HG02970 (cell line): ENCODE data around the gene LCP2.

Experiments used
- ATAC-seq: cut with Tn5 transposase; IDR thresholded peaks from one replicate; pipeline ENCODE4 v1.9.1; 2021; ENCODE audit warnings: mild to moderate bottlenecking, moderate library complexity, moderate number of reproducible peaks; ENCODE audit not compliant: unreplicated experiment, low FRiP score

Gene LCP2

GRCh38 chr5:170278611-170279458 is 18.7 kb downstream of the LCP2 start:
- ATAC-seq = peak; percentile 90

- ATAC-seq = no peak
Observed at GRCh38 chr5:170277867-170278281, 19.7 kb downstream of the LCP2 start.

DNA sequence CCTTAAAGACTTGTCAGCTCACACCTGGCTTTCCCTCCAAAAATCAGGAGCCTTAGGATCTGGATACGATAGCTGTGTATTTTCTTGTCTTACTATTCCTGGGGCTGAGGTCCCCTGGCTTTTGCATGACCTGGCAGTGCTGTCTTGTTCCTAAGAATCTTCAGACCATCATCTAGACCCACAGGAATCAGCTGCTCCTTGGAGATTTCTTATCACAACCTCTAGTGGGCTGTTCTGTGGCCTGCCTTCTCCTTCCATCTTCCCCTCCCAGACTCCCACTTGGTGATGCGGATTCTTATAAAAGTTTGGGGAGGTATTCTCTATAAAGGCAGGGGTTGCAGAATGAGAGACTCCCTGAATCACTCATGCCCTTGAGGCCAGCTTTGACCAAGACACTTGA is 21.4 kb downstream of the LCP2 start:
- ATAC-seq = no peak

DNA sequence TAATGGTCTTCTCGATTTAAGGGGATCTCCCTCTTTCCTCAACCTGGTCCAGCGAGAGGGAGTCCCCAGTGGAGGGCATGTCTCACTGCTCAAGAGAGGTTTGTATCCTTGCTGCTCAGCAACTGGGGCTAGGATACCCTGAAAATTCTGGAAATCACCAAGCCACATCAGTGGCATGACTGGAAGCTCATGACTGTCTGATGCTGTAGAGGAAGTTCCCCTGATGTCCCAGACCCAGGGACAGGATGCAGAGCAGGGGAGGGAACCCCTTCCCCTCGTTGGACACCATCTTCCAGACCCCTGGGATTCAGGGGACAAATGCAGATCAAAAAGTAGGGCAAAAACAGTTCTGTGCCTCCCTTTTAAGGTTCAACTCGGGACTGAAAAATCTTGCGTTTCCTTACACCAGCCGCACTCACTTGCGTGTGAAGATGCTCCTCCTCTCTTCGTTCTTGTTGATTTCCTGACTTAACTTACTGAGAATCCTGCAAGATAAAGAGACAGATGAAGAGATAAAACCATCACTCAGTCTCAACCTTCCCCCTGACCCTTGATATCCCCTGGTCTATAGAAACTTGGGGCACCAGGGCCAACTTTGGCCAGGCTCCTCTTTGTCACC is 22.1 kb downstream of the LCP2 start:
- ATAC-seq = no peak

GRCh38 chr5:170273968-170274710 is 23.4 kb downstream of the LCP2 start:
- ATAC-seq = no peak

DNA sequence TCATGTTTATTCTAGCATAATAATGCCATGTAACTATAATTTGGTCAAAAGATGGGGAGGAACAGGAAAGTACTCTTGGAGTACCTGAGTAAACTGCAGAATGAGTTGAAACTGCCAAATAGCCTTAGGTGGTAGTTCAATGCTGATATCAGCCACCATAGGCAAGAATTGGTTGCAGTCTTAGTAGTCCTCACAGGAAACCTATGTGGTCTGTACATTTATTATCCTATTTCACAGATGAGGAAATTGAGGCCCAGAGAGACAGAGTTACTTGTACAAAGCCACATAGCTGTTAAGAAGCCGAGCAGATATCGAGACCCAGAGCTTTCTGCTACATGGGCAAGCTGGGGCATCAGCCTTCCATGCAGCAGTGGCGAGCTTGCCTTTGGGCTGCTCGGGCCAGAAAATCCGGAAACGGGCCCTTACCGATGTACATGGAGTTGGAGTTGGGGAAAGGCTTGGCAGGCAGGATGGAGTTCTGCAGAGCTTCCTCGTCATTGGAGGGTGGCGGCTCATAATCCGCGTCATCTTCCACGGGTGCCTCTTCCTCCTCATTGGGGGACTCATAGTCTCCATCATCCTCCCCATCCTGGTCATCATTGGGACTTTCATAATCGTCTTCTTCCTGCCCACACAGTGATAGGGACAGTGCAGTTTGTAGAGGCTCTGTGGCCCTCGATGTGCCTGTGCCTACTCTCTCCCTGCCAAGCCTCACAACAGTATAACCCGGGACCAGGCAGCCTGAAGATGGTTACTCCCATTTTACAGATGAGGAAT is 27.1 kb downstream of the LCP2 start:
- no peak for ATAC-seq

DNA sequence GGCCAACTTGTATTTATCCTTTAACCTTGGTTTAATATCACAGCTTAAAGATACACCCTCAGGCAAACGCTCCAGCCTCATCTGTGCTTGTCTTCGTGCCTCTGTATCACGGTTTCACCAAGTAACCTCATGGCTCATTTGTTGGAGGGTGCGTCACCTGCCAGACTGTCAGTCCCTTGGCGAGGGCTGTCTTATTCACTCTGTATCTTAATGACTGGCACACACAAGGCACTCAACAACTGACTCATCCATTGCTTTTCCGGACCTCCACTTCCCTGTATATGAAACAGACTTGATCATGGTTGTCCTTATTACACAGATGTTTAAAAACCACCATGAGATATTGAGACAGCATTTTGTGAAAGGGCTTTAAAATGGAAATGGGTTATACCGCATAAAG is 28.0 kb downstream of the LCP2 start:
- ATAC-seq = no peak

DNA sequence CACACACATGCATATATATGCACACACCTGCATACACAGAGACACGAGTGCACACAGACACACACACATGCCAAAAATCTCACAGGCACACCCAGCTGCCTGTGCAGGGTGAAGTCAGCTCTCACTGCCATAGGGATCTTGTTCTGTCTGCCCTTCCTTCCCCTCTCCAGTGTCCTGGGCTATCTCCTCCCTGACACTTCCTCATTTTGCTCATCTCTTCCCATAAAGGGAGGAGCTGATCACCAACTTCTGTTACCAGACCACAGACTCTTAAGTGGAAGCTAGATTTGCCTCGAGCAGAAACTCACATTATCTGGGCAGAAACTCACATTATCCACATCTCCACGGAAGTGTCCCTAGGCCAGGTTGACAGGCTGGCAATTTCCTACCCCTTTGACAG is 28.7 kb downstream of the LCP2 start:
- no peak for ATAC-seq

- ATAC-seq = no peak
Observed at GRCh38 chr5:170268153-170268689, 29.4 kb downstream of the LCP2 start.

GRCh38 chr5:170267431-170268152 is 30.0 kb downstream of the LCP2 start:
- no peak for ATAC-seq

GRCh38 chr5:170266570-170267381 is 30.8 kb downstream of the LCP2 start:
- ATAC-seq = no peak

- ATAC-seq = no peak
Observed at GRCh38 chr5:170265522-170265921, 32.1 kb downstream of the LCP2 start.

- no peak for ATAC-seq
Observed at GRCh38 chr5:170263906-170264305, 33.7 kb downstream of the LCP2 start.

DNA sequence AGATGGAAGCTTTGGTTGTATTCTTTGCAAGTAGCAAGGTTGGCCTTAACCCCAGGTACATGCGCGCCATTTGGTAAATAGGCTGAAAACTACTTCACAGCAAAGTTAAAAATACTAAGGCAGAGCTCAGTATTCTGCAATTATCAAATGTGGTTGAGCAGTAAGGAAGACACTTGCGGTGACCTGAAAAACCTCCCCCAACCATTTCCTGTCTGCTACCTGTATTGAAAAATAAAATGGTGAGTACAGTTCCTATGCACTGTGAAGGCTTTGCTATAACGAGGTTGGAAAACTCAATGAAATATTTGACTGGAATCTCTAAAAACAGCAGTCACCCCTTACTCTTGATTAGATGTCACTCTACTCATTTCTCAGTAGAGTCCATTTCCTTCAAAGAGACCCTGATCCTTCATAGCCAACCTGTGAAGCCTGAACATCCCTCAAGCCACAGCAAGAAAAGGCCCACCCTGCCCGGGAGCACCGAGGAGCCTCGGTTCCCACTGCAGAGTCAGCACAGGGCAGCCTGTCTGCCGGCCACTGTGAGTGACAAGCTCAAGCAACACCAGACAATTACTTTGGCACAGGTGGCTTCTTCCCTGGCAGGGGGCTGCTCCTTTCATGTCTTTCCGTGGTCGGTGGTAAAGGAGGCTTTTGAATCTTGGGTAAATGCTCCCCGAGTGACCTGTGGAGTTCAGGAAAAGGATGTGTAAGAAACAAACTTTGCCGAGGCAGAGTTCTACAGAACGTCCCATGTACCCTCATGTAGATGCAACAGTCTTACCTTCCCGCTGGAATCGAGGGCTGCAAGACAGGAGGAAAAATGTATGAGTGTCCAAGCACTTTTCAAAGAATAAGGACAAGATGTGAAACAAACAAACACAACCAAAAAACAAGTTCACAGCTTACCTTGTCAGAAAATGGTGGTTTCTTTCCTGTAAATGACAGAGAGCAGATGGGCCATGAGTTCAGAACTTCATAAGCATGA is 35.2 kb downstream of the LCP2 start:
- no peak for ATAC-seq

DNA sequence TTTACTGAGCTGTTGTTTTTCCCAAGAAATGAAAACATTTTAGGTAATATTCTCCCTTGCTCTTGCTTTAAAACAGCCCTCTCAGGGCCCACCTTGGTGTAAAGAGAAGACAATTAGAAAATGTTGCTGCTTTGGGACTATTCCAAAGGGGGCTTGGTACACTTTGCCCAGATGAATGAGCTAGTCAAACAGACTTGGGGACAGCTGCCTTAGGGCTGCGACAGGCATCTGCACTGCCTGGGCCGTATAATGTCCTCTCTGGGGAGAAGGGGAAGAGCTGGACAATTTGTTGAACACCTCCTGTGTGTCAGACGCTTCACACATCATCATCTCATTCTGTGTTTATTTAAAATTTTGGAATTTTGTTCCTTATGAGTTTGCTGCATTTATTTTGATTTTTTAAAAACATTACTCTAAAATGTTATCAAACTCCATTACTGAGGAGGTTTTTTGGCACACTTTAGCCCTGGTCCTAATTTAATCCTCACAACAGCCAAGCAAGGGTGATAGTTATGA is 36.0 kb downstream of the LCP2 start:
- no peak for ATAC-seq

- ATAC-seq = no peak
Observed at GRCh38 chr5:170257370-170257769, 40.2 kb downstream of the LCP2 start.

GRCh38 chr5:170256571-170256970 is 41.0 kb downstream of the LCP2 start:
- ATAC-seq = no peak
